ENCODE data around the gene XPR1.

DNA sequence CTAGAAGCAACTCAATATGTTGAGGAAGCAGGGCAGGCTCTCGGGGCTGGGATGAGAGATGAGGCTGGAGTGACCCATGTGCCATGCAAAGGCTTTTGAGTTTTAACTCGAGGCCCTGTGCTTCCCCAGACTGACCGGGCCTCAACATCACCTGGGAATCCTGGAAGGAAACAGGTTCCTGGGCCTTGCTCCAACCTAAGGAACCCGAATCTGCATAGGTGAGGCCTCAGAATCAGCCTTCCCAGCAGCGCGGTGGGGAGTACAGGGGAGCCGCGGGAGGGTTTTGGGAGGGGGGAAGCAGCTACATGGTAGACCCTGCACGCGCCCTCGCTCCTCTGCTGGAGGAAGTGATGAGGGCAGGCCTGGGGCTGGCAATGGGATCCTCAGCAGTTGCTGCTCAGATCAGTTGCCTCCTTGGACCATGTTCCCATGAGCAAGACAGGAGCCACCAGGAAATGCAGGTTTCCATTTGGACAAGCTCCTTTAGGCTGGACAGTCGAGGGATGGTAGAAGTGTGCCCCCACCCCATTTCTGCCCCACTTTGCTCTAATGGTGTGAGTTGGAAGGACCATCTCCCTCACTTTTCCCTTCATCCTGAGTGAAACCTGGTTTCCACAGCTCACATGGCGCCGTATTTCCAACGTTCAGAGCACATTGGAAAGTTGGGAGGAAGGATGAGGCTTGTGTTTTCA, 276.4 kb downstream of the XPR1 start:
- TF ChIP-seq CTCF (IDR thresholded peaks at IDR 0.05; ENCODE audit: low read depth, low read length, poor library complexity, severe bottlenecking) (no peak), EZH2phosphoT487 (IDR thresholded peaks at IDR 0.05; ENCODE audit: borderline replicate concordance, low read length) (no peak)

All from DOHH2 (cell line).